GM12873 (cell line): ENCODE results near the gene TP73.

Source experiments
- CTCF ChIP-seq: IDR thresholded peaks from 2 replicates; pipeline ENCODE4 v1.5.1; 2012; ENCODE audit warnings: low read depth, mild to moderate bottlenecking, moderate library complexity, low read length, control low read depth; ENCODE audit not compliant: insufficient read depth; ENCODE audit errors: missing control alignments

TP73 gene

GRCh38 chr1:3633344-3634058 is 18.8 kb upstream of the TP73 start:
- no peak for TF ChIP-seq CTCF

- no peak for TF ChIP-seq CTCF
Measured at GRCh38 chr1:3634059-3634800, 18.1 kb upstream of the TP73 start.

- no peak for TF ChIP-seq CTCF
Measured at GRCh38 chr1:3636080-3636479, 16.2 kb upstream of the TP73 start.

GRCh38 chr1:3636531-3636930 is 15.8 kb upstream of the TP73 start:
- TF ChIP-seq CTCF = no peak

GRCh38 chr1:3638027-3638426 is 14.3 kb upstream of the TP73 start:
- TF ChIP-seq CTCF = no peak

GRCh38 chr1:3638676-3639075 is 13.6 kb upstream of the TP73 start:
- TF ChIP-seq CTCF = no peak

GRCh38 chr1:3639397-3639911 is 12.9 kb upstream of the TP73 start:
- TF ChIP-seq CTCF = no peak
